Suppressor macrophage (primary cell): ENCODE data around the gene DNAH10.
A peak's percentile ranks its signal among the peaks of the same experiment; 100 is the strongest.
"Not testable (repeated sequence)": the region's sequence is repeated elsewhere in the genome, so short reads cannot be mapped to it uniquely, and the experiment has no call there.

Source experiments
- DNase-seq, 4 experiments: peaks; one replicate each; pipeline ENCODE4 v3.0.0-alpha.2; 2020 to 2022

DNAH10 gene

DNA sequence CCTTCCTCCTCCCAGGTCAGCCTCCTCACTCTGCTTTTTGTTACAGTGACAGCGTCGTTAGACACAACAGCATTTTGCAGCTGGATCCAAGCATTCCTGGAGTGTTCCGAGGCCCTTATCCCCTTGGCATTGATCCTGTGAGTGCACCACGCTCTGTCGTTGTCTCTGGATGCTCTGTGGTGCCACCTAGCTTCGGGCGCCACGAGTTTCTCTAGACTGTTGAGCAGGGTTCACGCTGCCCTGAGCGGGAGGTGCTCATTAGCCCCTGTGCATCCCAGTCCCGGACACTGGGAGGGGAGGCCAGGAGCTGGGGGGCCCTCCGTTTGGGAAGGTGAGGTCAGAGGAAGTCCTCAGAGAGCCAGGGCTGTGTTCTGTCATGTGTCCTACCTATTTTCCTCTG is 17.3 kb upstream of the DNAH10 start:
- DNase-seq, result peak in 1 of 4 experiments; percentile 13

DNA sequence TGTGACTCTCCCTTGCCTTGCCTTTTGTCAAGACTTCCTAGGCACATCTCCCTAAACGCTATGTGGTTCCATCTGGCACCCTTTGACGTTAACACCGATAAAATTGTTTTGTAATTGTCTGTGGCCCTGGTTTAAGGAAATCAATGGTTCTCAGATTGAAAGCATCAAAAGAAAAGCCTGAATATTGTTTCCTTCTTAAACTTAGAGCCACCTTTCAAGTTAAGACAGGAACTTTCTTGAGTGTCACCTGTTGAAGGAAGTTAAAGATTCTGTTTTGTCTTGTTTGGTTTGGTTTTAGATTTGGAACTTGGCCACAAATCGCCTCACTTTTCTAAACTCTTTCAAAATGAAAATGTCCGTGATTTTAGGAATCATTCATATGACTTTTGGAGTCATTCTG is 14.8 kb upstream of the DNAH10 start:
- no peak for DNase-seq

GRCh38 chr12:123748161-123748560 is 13.9 kb upstream of the DNAH10 start:
- DNase-seq, result peak; percentile 37 to 69 (median 56)

GRCh38 chr12:123748661-123749060 is 13.4 kb upstream of the DNAH10 start:
- DNase-seq, result peak in 2 of 4 experiments; percentile 17 to 33

- DNase-seq, result no peak
Measured at GRCh38 chr12:123749355-123749754, 12.7 kb upstream of the DNAH10 start.

DNA sequence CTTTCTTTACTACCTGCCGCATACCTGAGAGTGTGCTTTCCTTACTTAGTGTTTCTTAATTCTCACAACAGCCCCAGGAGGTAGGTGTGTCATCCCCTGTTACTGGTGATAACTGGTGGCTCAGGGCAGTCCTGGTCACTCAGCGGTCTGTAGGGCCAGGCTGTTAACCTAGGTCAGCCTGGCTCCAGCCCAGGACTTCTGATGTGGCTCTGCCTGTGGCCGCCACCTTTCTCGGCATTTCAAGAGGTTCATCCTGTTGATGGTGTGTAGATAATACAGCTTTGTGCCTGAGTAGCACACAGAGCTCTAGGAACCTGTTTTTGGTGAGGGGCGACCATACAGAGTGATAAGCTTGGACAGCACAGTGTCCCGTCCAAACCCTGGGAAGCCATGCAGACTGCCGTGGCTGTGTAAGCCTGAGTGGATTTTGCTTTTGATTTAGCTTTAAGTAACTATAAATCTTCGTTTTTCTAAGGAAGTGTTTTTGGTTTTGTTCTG is 11.9 kb upstream of the DNAH10 start:
- no peak for DNase-seq

DNA sequence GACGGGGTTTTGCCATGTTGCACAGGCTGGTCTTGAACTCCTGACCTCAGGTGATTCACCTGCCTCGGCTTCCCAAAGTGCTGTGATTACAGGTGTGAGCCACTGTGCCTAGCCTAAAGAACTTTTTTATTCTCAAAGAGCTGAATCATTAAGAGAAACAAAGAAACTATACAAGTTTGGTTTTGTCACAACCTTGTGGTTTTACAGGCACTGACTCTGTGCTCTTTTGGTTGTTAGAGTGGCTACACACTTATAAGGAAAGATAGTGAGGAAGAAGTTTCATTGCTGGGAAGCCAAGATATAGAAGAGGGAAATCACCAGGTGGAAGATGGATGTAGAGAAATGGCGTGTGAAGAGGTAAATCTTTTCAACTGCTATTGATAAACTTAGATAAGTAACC is 10.1 kb upstream of the DNAH10 start:
- DNase-seq, result no peak

- DNase-seq, result no peak
Measured at GRCh38 chr12:123754041-123754772, 7.9 kb upstream of the DNAH10 start.

DNA sequence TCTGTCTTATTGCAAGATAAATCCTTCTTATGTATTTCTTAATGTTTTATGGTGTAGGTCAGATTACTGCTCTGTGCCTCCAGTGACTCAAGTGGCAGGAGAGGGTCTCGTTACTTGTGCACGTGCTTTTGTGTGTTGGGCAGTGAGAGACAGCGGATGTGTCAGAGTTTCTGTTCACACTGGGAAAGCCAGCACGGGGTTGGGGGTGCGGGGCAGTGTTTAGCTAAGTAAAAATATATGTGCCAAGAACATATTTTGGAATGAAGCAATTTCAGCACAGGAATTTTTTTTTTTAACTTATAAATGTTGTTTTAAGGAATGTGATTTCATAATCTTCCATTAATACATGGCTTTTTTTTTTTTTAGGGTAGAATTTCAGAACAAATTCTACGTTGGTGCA is 4.5 kb upstream of the DNAH10 start:
- DNase-seq, result no peak

GRCh38 chr12:123760267-123760938 is 1.7 kb upstream of the DNAH10 start:
- DNase-seq, result no peak

GRCh38 chr12:123762715-123763052 is 583 bp downstream of the DNAH10 start:
- DNase-seq, result no peak

DNA sequence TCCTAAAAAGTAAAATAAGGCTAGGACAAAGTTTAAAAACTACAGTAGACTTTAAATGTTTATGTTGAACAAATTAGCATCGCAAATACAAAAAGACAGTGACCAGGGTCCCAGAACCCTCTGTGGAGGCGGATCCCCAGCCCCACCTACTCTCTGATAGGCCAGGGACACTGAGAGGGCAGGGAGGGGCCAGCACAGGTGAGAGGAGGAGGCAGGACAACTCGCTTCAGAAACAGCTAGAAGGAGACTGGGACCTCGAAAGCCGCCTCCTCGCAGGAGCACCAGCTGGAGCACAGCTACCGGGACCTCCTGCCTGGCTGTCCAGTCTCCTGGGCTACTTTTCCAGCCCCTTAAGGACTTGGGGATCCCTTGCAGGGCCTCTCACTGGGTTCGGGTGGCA is 992 bp downstream of the DNAH10 start:
- no peak for DNase-seq

GRCh38 chr12:123764109-123764508 is 2.0 kb downstream of the DNAH10 start:
- no peak for DNase-seq

GRCh38 chr12:123765504-123766035 is 3.5 kb downstream of the DNAH10 start:
- DNase-seq, result no peak

DNA sequence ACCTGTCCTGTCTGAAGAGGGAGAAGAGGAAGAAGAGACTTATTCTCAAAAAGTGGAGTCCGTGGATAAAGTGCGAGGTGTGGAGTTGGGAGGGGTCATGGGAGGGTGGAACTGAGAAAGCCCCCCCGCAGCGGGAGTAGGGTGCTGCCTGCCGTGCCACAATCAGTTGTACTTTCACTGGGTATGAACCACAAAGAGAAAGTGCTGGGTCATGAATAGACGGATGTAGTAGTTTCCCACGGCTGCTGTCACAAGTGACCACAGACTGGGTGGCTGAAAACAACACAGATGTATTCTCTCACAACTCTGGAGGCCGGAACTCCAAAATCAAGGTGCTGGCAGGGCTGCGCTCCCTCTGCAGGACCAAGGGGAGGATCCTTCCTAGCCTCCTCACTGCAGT is 5.5 kb downstream of the DNAH10 start:
- peak in 3 of 4 experiments; percentile 12 to 35 (median 22) for DNase-seq

GRCh38 chr12:123771261-123771660 is 9.2 kb downstream of the DNAH10 start:
- DNase-seq, result no peak

- no peak for DNase-seq
Measured at GRCh38 chr12:123772074-123772473, 10.0 kb downstream of the DNAH10 start.

DNA sequence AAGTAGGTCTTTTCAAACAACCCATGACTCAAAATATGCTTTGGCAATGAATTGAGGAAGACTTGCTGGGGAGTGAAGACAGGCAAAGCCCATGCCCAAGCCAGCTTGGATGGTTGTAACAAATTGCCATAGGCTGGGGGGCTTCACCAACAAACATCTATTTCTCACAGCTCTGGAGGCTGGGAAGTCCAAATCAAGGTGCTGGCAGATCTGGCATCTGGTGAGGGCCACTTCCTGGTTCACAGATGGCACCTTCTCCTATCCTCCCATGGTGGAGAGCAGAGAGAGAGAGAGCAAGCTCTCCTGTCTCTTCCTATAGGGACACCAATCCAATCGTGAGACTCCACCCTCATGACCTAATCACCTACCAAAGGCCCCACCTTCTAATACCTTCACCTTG is 11.3 kb downstream of the DNAH10 start:
- DNase-seq, result no peak

GRCh38 chr12:123779551-123779950 is 17.4 kb downstream of the DNAH10 start:
- DNase-seq, result peak in 1 of 4 experiments; percentile 5

- no peak for DNase-seq
Measured at GRCh38 chr12:123782997-123783792, 21.1 kb downstream of the DNAH10 start.

DNA sequence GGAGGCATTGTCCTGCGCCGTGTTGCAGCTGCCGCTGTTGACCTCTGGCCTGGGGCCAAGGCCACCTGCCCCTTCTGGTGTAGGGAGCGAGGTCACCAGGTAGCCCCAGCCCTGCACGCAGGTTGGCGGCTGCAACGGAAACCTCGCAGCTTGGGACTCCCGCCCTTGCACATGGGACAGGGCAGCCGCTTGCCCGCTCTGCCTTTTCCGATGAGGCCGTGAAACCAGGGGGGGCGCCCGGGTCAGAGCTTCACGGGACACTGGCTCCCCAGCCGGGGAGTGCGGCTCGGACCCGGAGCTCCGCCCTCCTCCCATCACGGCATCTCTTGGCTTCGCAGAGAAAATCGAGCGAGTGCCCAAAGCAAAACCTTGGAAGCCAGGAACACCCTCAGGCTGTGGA is 25.4 kb downstream of the DNAH10 start:
- DNase-seq, result no peak

- DNase-seq, result no peak
Measured at GRCh38 chr12:123788541-123788940, 26.4 kb downstream of the DNAH10 start.

DNA sequence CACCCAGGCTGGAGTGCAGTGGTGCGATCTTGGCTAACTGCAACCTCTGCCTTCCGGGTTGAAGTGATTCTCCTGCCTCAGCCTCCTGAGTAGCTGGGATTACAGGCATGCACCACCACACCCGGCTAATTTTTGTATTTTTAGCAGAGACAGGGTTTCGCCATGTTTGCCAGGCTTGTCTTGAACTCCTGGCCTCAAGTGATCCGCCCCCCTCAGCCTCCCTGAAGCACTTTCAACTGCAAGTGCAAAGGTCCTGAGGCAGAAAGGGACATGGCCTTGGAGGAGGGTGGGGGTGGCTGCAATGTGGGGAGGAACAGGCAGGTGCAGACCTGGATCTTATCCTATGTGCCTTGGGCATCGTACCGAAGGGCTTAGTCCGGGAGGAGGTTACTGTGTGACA is 27.3 kb downstream of the DNAH10 start:
- DNase-seq, result not testable (repeated sequence)
